HG03457 (cell line): ENCODE measurements around the gene CCZ1.
"Not testable (repeated sequence)": the region's sequence is repeated elsewhere in the genome, so short reads cannot be mapped to it uniquely, and the experiment has no call there.

Experiments used
- ATAC-seq: cut with Tn5 transposase; IDR thresholded peaks from one replicate; pipeline ENCODE4 v1.9.1; 2021; ENCODE audit warnings: moderate number of reproducible peaks; ENCODE audit not compliant: unreplicated experiment

CCZ1 gene

DNA sequence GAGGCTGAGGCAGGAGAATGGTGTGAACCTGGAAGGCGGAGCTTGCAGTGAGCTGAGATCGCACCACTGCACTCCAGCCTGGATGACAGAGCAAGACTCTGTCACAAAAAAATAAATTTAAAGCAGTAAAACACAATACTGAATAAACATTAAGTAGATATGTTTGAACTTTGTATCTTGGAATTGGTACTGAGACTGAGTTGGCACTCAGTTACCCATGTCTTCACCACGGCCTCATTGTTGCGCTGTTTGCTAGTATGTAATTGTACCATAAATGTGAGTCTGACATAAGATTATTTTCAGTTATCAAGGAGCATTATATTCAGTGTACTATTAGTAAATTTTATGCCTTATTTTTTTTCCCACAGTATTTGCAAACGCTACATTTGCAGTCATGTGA, 6.2 kb downstream of the CCZ1 start:
- not testable (repeated sequence) for ATAC-seq

DNA sequence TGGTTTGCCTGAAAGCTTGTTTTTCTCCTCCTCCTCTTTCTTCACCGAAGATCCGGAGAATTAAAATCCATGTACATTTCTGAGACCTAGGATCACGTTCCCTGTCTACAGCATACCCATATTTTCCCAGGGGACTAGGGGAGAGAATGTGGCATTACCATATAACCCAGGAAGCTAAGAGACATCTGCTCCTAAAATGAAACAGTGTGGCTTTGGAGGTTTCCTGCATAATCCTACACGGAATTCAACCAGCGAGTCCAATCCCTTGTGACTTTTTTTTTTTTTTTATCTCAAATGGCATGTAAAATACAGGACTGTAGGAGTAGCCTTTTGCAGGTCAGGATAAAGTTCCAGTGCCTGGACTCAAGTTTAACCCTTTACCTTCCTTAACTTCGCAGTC, 10.3 kb downstream of the CCZ1 start:
- ATAC-seq = not testable (repeated sequence)

DNA sequence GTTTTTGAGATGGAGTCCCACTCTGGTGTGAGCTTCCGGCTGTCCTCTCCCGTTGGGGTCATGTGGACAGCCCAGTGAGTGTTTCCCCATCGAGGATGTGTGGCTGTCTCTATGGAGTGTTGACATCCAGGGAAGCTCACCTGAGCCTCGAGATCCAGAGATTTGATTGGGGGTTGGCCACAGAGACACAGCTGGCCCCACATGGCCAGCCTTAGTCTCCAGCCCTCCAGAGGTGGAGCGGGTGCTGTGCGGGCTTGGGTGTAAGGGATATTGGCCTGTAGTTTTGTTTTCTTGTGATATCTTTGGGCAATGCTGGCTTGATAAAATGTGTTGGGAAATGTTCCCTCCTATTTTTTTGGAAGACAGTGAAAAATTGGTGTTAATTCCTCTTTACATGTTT, 18.0 kb downstream of the CCZ1 start:
- ATAC-seq = not testable (repeated sequence)

DNA sequence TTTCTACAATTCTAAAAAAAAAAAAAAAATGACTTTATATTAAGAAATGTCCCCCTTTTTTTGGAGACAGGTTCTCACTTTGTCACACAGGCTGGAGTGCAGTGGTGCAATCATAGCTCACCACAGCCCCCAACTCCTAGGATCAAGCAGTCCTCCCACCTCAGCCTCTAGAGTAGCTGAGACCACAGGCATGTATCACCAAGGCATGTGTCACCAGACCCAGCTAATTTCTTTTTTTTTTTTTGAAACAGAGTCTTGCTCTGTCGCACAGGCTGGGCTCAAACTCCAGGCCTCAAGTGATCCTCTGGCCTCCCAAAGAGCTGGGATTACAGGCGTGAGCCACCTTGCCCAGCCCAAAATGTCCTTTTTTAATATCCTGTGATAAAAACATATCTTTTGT, 25.6 kb downstream of the CCZ1 start:
- ATAC-seq = not testable (repeated sequence)

DNA sequence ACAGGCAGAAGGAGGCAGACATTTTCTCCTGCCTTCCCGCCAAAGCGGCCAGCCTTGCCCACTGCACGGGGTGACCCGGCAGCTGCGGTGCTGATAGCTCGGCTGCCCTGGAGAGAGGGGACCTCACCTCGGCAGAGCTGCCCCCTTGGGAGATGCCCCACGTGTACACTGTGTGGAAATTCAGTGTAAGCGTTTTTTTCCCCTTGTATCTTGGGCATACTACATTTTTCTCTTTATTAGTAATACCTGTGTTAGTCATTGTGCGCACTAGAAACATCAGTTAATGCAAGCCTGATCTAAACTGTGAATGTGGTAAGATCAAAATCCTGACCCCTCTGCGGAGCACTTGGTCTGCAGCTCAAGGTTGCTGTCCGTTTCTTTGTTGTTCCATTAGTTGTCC, 26.1 kb downstream of the CCZ1 start:
- not testable (repeated sequence) for ATAC-seq

DNA sequence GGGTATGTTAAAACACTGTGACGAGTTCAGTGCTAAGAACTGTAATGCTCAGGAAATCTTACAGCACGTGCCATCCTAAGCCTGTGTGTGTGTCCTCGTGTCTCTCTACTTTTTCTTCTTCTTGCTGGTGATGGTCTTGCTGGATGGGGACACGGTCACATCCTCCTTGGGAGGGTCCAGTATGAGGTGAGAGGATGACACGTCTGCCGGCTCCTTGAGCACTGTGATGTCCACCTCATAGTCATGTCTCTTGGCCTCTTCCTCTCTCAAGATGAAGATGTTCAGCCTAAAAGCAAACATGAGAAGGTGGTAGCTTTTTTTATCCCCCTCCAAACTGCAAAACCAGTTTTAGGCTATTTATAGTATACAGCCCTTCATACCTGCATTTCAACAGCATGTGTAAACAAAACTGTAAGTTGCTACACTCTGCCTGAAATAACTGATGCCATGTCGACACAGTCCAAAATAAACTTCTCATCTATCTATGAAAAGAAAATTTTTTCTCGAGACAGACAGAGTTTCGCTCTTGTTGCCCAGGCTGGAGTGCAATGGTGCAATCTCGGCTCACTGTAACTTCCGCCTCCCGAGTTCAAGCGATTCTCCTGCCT, 27.8 kb downstream of the CCZ1 start:
- not testable (repeated sequence) for ATAC-seq

DNA sequence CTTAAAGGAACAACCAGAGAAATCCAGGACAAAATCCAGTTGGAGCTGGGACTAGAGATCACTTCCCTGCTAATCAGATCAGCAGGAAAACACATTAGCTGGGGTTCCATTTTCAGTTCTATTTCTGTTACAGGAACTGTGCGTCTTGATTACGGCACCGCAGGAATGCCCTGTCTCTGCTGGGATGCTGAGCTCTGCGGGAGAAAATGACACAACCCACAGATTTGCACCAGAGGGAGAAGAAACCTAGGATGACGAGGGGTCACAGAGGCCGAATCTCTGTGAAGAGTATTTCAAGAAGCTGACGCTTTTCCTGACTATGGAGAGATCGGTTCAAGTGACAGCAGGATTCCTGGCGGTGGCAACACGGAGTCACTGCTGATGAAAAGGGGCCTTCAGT, 31.8 kb downstream of the CCZ1 start:
- not testable (repeated sequence) for ATAC-seq

DNA sequence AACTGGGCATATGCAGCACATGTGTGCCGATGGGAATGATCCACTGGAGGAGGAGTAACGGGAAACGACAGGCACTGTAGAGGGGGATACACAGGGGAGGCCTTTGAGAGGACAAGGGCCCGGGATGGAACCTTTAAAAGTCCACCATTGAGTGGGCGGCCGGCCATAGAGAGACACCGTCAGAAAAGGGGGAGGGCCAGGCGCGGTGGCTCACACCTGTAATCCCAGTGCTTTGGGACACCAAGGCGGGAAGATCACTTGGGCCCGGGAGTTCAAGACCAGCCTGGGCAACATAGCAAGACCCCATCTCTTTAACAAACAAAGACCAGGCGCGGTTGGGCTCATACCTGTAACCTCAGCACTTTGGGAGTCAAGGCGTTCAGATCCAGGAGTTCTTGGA, 32.7 kb downstream of the CCZ1 start:
- ATAC-seq = not testable (repeated sequence)

DNA sequence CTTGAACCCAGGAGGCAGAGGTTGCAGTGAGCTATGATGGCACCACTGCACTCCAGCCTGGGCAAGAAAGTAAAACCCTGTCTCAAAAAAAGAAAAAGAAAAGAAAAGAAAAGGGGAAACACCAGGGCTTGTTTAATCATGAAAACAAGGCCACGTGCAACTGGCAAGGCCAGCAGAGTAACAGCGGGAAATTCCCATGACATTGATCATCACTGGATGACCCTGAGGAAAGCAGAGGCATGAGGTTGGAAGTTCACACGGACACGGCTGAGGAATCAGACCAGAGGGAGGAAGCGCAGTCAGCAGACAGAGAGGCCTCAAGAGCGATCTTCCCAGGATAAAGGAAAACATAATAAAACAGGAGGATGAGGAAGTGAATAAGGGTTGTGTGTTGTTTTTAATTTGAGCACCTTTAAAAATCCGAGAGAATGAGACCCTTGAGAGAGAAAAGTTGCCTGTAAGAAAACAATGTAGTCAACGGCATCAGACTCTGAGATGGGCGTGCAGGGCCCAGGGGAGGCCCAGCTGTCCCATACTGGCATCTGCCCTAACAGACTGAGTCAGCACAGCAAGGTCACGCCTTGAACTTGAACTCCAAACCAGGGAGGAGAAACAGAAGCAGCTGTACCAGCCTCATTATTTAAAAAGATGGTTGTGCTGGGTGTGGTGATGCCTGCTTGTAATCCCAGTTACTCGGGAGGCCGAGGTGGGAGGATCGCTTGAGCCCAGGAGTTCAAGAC, 33.5 kb downstream of the CCZ1 start:
- ATAC-seq = not testable (repeated sequence)

DNA sequence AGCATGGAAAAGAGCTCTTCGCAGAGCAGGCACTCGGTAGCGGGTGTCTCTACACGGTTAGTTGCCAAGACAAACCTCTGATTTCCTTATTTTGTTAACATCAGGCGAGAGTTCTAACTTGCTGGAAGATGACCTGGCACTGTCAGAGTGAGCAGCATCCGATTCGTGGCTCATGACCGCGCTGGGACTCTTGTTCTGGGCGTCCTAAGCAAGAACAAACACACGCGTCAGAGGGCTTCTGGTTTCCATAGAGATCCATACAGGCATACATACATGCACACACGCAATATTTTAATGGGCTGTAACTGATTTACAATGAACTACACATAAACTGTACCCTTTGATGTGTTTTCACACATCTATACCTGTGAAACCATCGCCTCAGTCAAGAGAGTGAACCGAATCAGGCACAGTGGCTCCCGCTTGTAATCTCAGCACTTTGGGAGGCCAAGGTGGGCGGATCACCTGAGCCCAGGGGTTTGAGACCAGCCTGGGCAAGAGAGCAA, 36.5 kb downstream of the CCZ1 start:
- ATAC-seq = not testable (repeated sequence)

DNA sequence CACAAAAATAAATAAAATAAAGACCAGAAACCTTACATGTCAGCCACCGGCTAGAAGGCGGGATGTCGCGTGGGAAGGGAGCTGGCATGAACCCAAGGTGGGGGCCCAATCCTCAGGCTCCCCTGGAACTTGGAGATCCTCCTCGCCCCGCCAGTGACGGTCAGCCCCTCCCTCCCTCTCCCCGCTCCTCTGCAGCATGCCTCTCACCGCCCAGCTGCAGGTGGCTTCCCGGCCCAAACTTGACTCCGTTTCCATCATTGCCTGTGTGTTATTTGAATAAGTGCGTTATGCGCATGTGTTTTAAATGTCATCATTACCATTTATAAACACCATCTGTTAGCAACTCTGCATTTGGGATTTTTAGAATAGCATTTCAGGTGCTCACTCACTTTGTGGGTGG, 64.7 kb downstream of the CCZ1 start:
- not testable (repeated sequence) for ATAC-seq

DNA sequence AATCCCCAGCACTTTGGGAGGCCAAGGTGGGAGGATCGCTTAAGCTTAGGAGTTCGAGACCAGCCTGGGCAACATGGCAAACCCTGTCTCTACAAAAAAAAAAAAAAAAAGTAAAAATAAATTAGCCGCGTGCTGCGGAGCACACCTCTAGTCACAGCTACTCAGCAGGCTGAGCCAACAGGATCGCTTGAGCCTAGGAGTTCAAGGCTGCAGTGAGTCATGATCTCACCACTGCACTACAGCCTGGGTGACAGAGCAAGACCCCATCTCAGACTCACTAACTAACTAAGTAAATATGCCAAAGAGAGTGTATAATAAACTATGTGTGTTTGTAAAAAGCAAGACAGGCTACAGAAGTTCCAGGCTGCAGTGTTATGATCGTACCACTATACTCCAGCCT, 65.3 kb downstream of the CCZ1 start:
- ATAC-seq = not testable (repeated sequence)

DNA sequence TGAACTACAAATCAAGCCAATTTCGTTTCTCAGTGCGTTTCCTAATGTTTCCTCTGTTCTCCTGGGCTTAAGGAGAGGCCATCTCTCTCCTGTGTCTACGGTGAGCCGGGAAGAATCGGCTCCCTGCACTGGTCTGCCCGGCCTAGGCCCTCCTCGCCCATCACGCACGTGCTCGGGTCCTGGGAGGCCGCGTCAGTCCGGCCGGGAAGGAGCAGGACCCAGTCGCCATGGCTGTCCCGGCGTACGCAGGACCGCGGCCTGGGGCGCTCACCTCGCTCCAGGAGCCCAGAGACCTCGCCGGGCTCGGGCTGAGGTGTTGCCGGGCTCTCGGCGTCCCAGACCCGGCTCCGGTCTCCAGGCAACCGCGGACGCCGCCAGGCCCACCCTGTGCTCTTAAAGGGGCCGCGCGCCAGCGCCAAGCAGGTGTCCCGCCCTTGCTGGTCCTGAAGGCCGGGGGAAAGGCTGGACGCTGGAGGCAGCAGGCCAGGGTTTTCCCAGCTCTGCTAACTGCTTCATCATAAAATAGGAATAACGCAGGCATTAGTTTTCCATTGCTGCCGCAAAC, 71.9 kb downstream of the CCZ1 start, which contains the start of gene RSPH10B:
Gene RSPH10B, minus strand, starts transcription at position 343 of the 565 bp plus-strand sequence. CDS start 3,573 bp downstream, outside the sequence.
- not testable (repeated sequence) for ATAC-seq

DNA sequence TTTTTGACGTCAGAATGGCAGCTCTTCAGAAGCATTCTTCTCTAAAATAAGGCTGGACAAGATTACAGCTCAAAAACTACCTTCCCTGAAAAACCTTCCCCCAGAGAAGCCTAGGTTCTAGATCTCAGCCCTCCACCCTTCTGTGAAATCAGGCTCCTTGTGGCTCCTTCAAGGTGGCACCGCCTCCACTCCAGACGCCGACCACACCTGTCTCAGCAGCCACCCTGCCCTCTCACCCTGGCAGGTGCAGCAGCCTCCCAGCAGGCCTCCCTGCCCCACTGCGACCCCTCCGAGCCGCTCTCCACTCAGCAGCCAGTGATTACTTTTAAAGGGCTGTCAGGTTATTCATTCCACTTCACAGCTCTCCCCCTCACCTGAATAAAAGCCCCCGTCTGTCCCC, 75.0 kb downstream of the CCZ1 start:
- ATAC-seq = not testable (repeated sequence)
